ENCODE data around the gene CYP4A11.
"Not testable (repeated sequence)": the region's sequence is repeated elsewhere in the genome, so short reads cannot be mapped to it uniquely, and the experiment has no call there.

CYP4A11 gene, protein sequence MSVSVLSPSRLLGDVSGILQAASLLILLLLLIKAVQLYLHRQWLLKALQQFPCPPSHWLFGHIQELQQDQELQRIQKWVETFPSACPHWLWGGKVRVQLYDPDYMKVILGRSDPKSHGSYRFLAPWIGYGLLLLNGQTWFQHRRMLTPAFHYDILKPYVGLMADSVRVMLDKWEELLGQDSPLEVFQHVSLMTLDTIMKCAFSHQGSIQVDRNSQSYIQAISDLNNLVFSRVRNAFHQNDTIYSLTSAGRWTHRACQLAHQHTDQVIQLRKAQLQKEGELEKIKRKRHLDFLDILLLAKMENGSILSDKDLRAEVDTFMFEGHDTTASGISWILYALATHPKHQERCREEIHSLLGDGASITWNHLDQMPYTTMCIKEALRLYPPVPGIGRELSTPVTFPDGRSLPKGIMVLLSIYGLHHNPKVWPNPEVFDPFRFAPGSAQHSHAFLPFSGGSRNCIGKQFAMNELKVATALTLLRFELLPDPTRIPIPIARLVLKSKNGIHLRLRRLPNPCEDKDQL

DNA sequence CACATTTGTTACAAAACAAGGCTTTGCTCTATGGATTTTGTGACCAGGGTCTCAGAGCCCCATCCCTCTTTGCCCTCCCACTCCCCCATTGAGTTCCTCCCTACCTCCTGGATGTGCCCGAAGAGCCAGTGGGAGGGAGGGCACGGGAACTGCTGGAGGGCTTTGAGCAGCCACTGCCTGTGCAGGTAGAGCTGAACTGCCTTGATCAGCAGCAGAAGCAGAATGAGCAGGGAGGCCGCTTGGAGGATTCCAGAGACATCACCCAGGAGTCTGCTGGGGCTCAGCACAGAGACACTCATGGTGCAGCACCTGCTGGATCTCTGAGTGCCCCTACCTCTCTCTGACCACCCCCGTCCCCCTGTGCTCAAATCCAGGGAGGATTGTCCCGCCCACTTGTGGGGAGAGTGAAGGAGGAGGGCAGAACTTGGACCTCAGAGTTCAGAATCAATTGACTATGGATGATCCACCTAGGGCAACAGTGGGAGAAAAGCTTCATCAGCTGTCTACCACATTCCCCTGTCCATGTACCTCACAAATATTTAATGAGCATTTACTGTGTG, at the start of gene CYP4A11:
Gene CYP4A11, minus strand, starts transcription at position 342 of the 560 bp plus-strand sequence. Its CDS starts 43 bp downstream, at position 299.
- DNase-seq (ENCODE audit: low spot score): no peak

DNA sequence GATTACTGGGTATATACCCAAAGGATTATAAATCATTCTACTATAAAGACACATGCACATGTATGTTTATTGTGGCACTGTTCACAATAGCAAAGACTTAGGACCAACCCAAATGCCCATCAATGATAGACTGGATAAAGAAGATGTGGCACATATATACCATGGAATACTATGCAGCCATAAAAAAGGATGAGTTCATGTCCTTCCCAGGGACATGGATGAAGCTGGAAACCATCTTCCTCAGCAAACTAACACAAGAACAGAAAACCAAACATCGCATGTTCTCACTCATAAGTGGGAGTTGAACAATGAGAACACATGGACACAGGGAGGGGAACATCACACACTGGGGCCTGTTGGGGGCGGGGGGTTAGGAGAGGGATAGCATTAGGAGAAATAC, 49.3 kb upstream of the CYP4A11 start:
- not testable (repeated sequence) for DNase-seq (ENCODE audit: low spot score)

- no peak for DNase-seq (ENCODE audit: low spot score)
Measured at GRCh38 chr1:46983830-46984586, 42.7 kb upstream of the CYP4A11 start.

DNA sequence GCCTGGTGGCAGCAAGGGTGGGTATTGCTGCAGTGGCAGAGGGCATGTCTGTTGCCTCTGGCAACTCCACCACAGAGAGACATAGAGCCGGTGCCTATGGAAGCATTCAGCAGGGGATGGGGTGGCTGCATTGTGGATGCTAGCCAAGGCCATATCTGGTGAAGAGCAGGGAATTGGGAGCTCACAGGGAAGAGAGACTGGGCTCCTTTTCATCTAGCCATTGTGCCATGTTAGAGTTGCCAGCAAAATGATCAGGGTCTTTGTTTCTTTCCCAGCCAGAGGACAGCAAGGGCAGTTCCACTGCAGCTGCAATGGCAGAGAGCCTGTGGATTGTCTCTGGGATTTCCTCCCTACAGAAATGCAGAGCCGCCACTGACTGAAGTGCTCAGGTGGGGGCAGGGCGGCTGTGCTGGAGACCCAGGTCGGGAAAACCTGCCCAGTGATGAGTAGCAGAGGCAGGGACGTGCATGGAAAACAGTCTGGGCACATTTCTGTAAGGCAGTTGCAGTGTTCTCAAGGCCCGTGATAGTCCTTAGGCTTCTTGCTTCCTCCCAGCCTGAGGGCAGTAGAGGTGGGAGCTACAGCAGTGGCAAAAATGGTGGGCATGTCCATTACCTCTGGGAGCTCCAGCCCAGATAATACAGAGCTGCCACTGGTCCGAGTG, 42.0 kb upstream of the CYP4A11 start:
- DNase-seq (ENCODE audit: low spot score): no peak

- no peak for DNase-seq (ENCODE audit: low spot score)
Measured at GRCh38 chr1:46969014-46969619, 27.8 kb upstream of the CYP4A11 start.

DNA sequence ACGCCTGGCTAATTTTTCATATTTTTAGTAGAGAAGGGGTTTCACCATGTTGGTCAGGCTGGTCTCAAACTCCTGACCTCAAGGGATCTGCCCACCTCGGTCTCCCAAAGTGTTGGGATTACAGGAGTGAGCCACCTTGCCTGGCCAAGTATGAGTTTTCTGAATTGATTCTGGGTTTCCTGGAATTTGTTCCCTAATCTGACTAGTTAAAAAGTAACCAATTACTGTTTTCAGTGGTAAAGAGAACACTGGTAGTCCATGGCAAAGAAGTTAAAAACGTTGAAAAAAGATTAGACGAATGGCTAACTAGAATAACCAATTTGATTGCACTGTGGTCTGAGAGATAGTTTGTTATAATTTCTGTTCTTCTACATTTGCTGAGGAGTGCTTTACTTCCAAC, 21.0 kb upstream of the CYP4A11 start:
- not testable (repeated sequence) for DNase-seq (ENCODE audit: low spot score)

DNA sequence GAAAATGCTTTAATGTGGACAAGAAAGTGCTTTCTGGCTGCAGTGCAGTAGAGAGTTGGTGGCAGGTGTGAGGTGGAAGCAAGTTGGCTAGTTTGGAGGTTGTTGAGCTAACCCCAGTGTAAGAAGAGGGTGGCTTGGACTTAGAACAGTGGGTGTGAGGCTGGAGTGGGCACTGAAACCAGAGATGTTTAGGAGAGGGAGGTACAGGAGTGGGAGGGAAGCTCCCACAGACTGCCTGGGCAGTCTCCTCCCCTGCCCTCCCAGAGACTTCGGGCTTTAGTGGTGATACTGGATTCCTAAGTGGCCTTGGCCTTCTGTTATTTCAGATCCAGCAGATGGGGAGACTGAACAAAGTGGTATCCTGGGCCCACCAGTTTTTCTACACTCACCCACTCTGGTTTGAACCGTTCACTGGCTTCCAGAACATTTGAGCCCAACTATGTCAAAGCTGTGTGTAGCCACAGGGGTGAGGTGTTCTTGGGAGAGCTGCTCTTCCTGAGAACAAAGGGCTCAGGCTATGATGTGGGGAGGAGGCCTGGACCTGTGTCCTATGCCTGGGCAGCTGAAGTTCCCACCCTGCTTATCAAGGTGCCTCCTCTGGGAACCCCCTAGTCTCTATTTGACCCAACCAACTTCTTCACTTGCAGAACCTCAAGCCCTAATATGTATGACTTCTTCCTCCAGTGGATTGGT, 19.9 kb upstream of the CYP4A11 start:
- no peak for DNase-seq (ENCODE audit: low spot score)

- DNase-seq (ENCODE audit: low spot score): no peak
Measured at GRCh38 chr1:46960250-46960649, 19.0 kb upstream of the CYP4A11 start.

DNA sequence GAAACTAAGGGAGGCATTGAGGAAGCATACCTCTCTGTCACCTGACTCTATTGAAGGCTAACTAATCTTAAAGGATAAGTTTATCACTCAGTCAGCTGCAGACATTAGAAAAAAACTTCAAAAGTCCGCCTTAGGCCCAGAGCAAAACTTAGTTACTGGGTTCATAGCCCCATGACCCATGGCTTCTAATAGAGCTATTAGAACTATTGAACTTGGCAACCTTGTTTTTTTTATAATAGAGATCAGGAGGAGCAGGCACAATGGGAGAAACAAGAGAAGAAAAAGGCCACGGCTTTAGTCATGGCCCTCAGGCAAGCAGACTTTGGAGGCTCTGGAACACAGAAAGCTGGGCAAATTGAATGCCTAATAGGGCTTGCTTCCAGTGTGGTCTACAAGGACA, 13.8 kb upstream of the CYP4A11 start:
- DNase-seq (ENCODE audit: low spot score): not testable (repeated sequence)

- not testable (repeated sequence) for DNase-seq (ENCODE audit: low spot score)
Measured at GRCh38 chr1:46953847-46954246, 12.6 kb upstream of the CYP4A11 start.

DNA sequence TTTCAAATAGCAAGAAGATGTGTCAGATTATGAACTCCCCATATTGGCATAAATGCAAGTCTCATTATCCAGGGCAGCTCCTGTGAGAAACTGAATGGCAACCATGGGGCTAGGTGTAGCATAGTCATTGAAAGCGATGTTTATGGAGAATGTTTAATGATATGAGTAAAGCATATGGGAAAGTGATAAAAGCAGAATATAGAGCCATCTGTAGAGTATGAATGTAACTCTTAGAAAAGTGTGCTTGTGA, 8.1 kb upstream of the CYP4A11 start:
- DNase-seq (ENCODE audit: low spot score): not testable (repeated sequence)

GRCh38 chr1:46948629-46949416, 7.5 kb upstream of the CYP4A11 start:
- no peak for DNase-seq (ENCODE audit: low spot score)

GRCh38 chr1:46947706-46948105, 6.4 kb upstream of the CYP4A11 start:
- not testable (repeated sequence) for DNase-seq (ENCODE audit: low spot score)

GRCh38 chr1:46942086-46942485, 810 bp upstream of the CYP4A11 start:
- no peak for DNase-seq (ENCODE audit: low spot score)

- no peak for DNase-seq (ENCODE audit: low spot score)
Measured at GRCh38 chr1:46940307-46940706, 969 bp downstream of the CYP4A11 start.

DNA sequence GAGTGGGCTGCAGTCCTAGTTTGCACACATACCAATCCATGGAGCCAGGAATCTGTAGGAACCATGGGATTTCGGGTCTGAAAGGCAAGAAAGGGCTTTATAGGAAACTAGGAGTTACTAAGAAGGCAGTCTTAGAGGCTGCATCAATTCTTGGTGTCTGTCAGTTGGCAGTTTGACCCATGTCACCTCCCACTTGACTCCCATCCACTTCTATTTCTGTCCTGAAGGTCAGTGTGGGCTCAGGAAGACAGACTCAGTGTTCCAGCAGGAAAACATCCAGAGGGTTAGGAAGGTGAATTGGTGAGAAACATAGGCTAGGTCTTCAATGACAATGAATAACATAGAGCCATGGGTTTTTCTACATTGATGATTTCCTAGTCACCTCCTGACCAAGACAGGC, 4.0 kb downstream of the CYP4A11 start:
- no peak for DNase-seq (ENCODE audit: low spot score)

GRCh38 chr1:46936788-46937187, 4.5 kb downstream of the CYP4A11 start:
- DNase-seq (ENCODE audit: low spot score): no peak

GRCh38 chr1:46934852-46935251, 6.4 kb downstream of the CYP4A11 start:
- not testable (repeated sequence) for DNase-seq (ENCODE audit: low spot score)

DNA sequence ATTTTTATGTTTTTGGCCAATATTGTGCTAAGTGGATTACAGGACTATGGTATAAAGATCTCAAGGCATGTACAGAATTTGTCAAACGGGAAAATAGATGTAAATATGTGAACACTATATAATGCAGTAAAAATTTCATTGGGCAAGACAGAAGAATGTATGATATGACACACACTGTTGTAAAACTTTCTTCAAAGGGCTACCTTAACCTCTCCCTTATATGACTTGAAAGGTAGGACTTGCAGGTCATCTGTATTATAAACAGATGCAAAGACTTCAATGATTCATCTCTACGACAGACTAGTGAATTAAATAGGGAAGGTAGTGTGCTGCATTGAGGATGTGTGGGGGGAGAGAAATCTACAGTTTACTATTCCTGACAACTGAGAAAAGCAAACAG, 9.3 kb downstream of the CYP4A11 start:
- DNase-seq (ENCODE audit: low spot score): not testable (repeated sequence)

DNA sequence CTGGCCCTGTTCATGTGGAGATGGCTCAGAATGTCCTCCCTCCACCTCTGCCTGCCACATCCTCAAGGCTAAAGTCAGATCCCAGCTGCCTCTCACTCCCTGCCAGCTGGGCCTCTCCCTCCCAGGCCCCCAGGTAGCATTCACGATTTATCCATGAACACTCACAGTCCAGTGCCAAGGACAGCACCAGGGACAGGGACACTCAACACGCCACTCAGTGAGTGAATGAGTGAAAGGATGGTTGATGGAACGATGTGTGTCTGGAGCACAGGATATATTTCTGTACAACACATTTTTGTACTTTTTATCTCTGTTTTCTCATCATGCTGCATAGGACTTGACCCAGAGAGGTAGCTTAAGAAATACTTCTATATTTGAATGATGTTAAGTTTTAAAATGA, 10.1 kb downstream of the CYP4A11 start:
- DNase-seq (ENCODE audit: low spot score): no peak

All from putamen (tissue), 1 donor.